Naive thymus-derived CD4-positive, alpha-beta T cell (primary cell): ENCODE data around the gene CNTRL. TPM values are rescaled to one million over a fixed set of nuclear protein-coding genes. Genes with fewer than 3 reads are reported as not detected.
"Not testable (repeated sequence)": the region's sequence is repeated elsewhere in the genome, so short reads cannot be mapped to it uniquely, and the experiment has no call there.

ENCODE experiments used
- ATAC-seq: fragments of 150-1000 bp; cut with Tn5 transposase; 2 replicates; pipeline ENCODE4 v1.10.0; 2021; ENCODE audit warnings: mild to moderate bottlenecking, moderate library complexity
- CTCF ChIA-PET: fragments of 350-600 bp; sonication (Branson Sonifier 250); formaldehyde crosslinking; loops from one replicate; lab custom pipeline; 2021; ENCODE audit warnings: antibody characterized with exemption; lab: Charles Lee
- POLR2A ChIA-PET: fragments of 350-600 bp; sonication (Branson Sonifier 250); formaldehyde crosslinking; loops from one replicate; lab custom pipeline; 2021; ENCODE audit warnings: antibody characterized with exemption, inconsistent platforms; lab: Charles Lee
- DNase-seq, 9 donors: peaks; one replicate each; pipeline versions ENCODE4 v3.0.0 to v3.0.0-alpha.2; 2020 to 2022; ENCODE audit warnings: mixed read lengths in 1 of 9
- H3K27ac ChIP-seq: one replicate; pipeline ENCODE4 v1.7.0; 2013; ENCODE audit warnings: mild to moderate bottlenecking, low read depth, low read length, moderate library complexity
- H3K27me3 ChIP-seq, 2 donors: one replicate each; pipeline ENCODE4 v1.7.0; 2013; ENCODE audit warnings: low read length in 2 of 2, mild to moderate bottlenecking in 2 of 2, moderate library complexity in 2 of 2; ENCODE audit not compliant: control insufficient read depth in 2 of 2, insufficient read depth in 2 of 2
- H3K36me3 ChIP-seq, 3 experiments: 1 replicate in 2 of 3; 2 replicates in 1 of 3; pipeline ENCODE4 v1.7.0; 2013; ENCODE audit warnings: low read length in 3 of 3, mild to moderate bottlenecking in 3 of 3, moderate library complexity in 1 of 3; ENCODE audit not compliant: insufficient read depth in 3 of 3, control insufficient read depth in 2 of 3
- H3K4me1 ChIP-seq, 2 donors: one replicate each; pipeline ENCODE4 v1.7.0; 2013; ENCODE audit warnings: low read length in 2 of 2, mild to moderate bottlenecking in 2 of 2, moderate library complexity in 1 of 2; ENCODE audit not compliant: control insufficient read depth in 2 of 2, insufficient read depth in 2 of 2
- H3K4me3 ChIP-seq: 2 replicates; pipeline ENCODE4 v1.7.0; 2013; ENCODE audit warnings: mild to moderate bottlenecking, low read length
- H3K9me3 ChIP-seq, 3 experiments: 1 replicate in 2 of 3; 2 replicates in 1 of 3; pipeline ENCODE4 v1.7.0; 2013; ENCODE audit warnings: low read length in 3 of 3; ENCODE audit not compliant: control insufficient read depth in 2 of 3
- H3K27ac Mint-ChIP-seq, 9 donors: one replicate each; pipeline ENCODE4 v1.8.0; 2020 to 2022; ENCODE audit warnings: mixed read lengths in 9 of 9, mild to moderate bottlenecking in 8 of 9, moderate library complexity in 5 of 9, inconsistent platforms in 2 of 9
- H3K27me3 Mint-ChIP-seq, 5 donors: one replicate each; pipeline ENCODE4 v1.8.0; 2021 to 2022; ENCODE audit warnings: mixed read lengths in 5 of 5, mild to moderate bottlenecking in 1 of 5
- H3K36me3 Mint-ChIP-seq, 5 donors: one replicate each; pipeline ENCODE4 v1.8.0; 2020 to 2022; ENCODE audit warnings: mixed read lengths in 5 of 5, mild to moderate bottlenecking in 3 of 5, inconsistent platforms in 1 of 5
- H3K4me1 Mint-ChIP-seq, 7 donors: one replicate each; pipeline ENCODE4 v1.8.0; 2020 to 2022; ENCODE audit warnings: mixed read lengths in 7 of 7, mild to moderate bottlenecking in 3 of 7, inconsistent platforms in 1 of 7
- H3K4me3 Mint-ChIP-seq, 10 donors: one replicate each; pipeline ENCODE4 v1.8.0; 2020 to 2022; ENCODE audit warnings: mild to moderate bottlenecking in 10 of 10, mixed read lengths in 10 of 10, moderate library complexity in 6 of 10, inconsistent platforms in 2 of 10
- H3K9me3 Mint-ChIP-seq, 11 donors: one replicate each; pipeline ENCODE4 v1.8.0; 2020 to 2022; ENCODE audit warnings: mixed read lengths in 11 of 11, mild to moderate bottlenecking in 4 of 11, inconsistent platforms in 1 of 11, moderate library complexity in 1 of 11
- intact Hi-C, 2 donors: fragments of 100-400 bp; cut with micrococcal nuclease; formaldehyde crosslinking; loops; one replicate each; pipeline ENCODE4 v1.15.1; 2023
- polyA plus RNA-seq, 2 donors: library from polyadenylated mRNA; unstranded; fragments of 300-500 nt; fragmentation: Illumina TruSeq; gene quantifications; one replicate each; pipeline ENCODE4 v1.2.3, GENCODE V29; 2021
- total RNA-seq, 6 experiments: library from RNA in 5 of 6; stranded (reverse) in 5 of 6; gene quantifications; 1 replicate in 5 of 6; 2 replicates in 1 of 6; pipeline ENCODE4 v1.2.3 and lab custom pipeline; 2021 to 2026

The CNTRL gene
- total and polyA plus RNA-seq, 7 experiments from 2014 or later = 14.4 to 131 (median 81.6) TPM

DNA sequence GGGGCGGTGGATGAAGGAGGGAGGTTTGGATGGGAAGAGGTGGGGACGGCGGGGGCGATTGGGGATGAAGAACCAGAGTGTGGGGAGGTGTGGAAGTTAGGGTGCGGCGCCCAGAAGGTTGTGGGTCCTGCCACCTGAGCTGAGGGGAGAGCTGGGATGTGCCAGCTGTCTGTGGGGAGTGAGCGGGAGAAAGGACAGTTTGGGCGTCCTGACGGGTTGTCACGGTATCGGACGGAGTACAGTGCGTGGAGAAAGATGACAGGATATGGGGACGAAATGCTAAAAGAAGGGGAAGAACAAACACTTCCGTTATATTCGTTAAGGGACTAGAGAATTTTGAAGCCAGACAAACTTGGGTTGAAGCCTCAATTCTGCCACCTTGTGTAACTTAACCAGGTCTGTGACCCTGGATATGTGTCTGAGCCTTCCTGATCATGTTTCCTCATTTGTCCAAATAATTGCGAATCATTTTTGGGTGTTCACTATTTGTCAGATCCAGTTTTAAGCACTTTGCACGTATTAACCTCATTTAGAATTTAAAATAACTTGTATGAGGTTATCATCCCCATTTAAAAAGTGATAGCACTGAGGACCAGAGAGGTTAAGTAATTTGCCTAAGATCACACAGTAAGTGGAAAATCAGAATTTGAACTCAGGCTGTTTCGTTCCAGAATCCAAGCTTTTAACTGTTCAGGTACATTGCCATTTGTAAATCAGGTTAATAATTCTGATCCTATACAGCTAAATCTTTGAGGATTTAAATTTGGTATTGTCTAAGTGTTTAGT, 689 bp downstream of the CNTRL start:
- ChIA-PET CTCF (interaction anchor here (0.7 to 1.1 kb wide), 6 partner anchors 9 to 319 kb away, joined by 3 to 6 read pairs (median 3); no protein-coding TSS in a partner anchor), POLR2A (interaction anchor here (0.6 to 0.9 kb wide), 2 partner anchors 58 to 126 kb away, joined by 3 to 5 read pairs; partner anchors contain the start of gene RAB14)
- Mint-ChIP-seq H3K9me3 (no peaks in the 10 kb centered on the region), H3K4me1 (peaks cover 27 to 65% (median 50%) of the 10 kb centered on the region in 7 donors), H3K27me3 (no peaks in the 10 kb centered on the region), H3K36me3 (peaks cover 0 to 7% (median under 1%) of the 10 kb centered on the region in 5 donors), H3K27ac (peak overlapping the region; percentile 80 to 99 (median 93)), H3K4me3 (peak overlapping the region; percentile 87 to 100 (median 99))
- intact Hi-C loops = loop anchor here (1.0 to 2.0 kb wide), 9 partner anchors 46 to 320 kb away; partner anchors contain the start of genes PHF19 (in 1 of the 2), RAB14 (in 1 of the 2) and TRAF1 (in 1 of the 2)
- Histone ChIP-seq H3K27ac (peak overlapping the region; percentile 92), H3K36me3 (peaks cover 0 to 5% (median 0%) of the 10 kb centered on the region in 3 experiments), H3K4me1 (peaks cover 22 to 24% of the 10 kb centered on the region in 2 donors), H3K4me3 (peak overlapping the region; percentile 90), H3K27me3 (no peaks in the 10 kb centered on the region), H3K9me3 (no peaks in the 10 kb centered on the region)
- peak; percentile 39 for ATAC-seq
- peak in 7 of 9 donors; percentile 17 to 51 (median 38) for DNase-seq

DNA sequence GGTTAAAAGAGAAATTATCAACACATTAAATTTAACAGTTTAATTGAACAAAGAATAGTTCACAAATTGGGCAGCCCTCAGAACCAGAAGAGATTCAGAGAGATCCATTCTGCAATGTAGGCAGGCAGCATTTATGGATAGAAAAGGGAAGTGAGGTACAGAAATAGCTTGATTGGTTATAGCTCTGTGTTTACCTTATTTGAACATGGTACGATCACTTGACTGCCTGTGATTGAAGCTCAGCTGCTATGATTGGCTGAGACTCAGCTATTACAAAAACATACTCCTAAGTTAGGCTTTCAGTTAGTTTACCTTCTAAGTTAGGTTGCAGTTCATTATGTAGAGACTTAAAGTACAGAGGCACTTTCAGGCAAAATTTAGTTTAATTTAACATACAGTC, 7.3 kb downstream of the CNTRL start:
- Mint-ChIP-seq H3K9me3 (no peaks in the 10 kb centered on the region), H3K27ac (peak overlapping the region in 2 of 9 donors; percentile 15 to 51), H3K4me3 (no peak overlapping the region), H3K27me3 (no peaks in the 10 kb centered on the region), H3K36me3 (peaks cover 4 to 46% (median 27%) of the 10 kb centered on the region in 5 donors), H3K4me1 (peaks cover 16 to 33% (median 20%) of the 10 kb centered on the region in 7 donors)
- intact Hi-C loops = no loop called here
- no peaks in the 10 kb centered on the region for H3K9me3 ChIP-seq
- no peak for ATAC-seq
- H3K4me3 ChIP-seq = no peak overlapping the region
- no peaks in the 10 kb centered on the region for H3K27me3 ChIP-seq
- CTCF ChIA-PET = interaction anchor here (1.4 kb wide), 1 partner anchor 25 kb away, joined by 3 read pairs; no protein-coding TSS in a partner anchor
- no peak overlapping the region for H3K27ac ChIP-seq
- peaks cover 0 to under 1% of the 10 kb centered on the region in 2 donors for H3K4me1 ChIP-seq
- DNase-seq = no peak
- peaks cover 0 to 38% (median 0%) of the 10 kb centered on the region in 3 experiments for H3K36me3 ChIP-seq
- POLR2A ChIA-PET = interaction anchor here (0.7 to 1.0 kb wide), 2 partner anchors 9 to 238 kb away, joined by 3 read pairs; no protein-coding TSS in a partner anchor

GRCh38 chr9:121085661-121086060, 10.9 kb downstream of the CNTRL start:
- H3K36me3 ChIP-seq = peaks cover 0 to 43% (median 10%) of the 10 kb centered on the region in 3 experiments

DNA sequence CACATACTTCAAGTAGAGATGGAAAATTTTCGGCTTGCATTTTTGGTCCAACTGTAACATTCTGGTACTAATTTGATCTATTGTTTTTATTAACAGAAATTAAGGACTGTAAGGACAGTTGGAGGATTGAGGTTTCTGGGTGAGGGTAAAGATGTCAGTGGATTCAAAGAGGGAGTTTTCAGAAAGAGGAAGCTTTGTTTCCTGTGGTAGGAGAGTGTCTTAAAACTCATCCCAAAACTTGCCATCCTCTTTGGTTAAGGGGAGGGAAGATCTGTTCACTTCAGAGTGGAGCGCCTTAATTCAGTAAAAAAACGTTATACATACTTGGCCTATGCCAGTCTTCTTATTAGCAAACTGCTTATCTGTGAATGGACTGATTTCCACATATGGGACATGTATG, 13.8 kb downstream of the CNTRL start:
- CTCF ChIA-PET = no interaction called here
- POLR2A ChIA-PET = interaction anchor here (1.3 kb wide), 1 partner anchor 320 kb away, joined by 3 read pairs; no protein-coding TSS in a partner anchor
- no peak overlapping the region for H3K4me3 ChIP-seq
- intact Hi-C loops = no loop called here
- no peak for DNase-seq
- no peaks in the 10 kb centered on the region for H3K9me3 ChIP-seq
- H3K4me1 ChIP-seq = no peaks in the 10 kb centered on the region
- H3K36me3 ChIP-seq = peaks cover 0 to 32% (median 14%) of the 10 kb centered on the region in 3 experiments
- no peaks in the 10 kb centered on the region for H3K27me3 ChIP-seq
- Mint-ChIP-seq H3K4me3 (no peak overlapping the region), H3K27me3 (no peaks in the 10 kb centered on the region), H3K36me3 (peaks cover 12 to 54% (median 35%) of the 10 kb centered on the region in 5 donors), H3K9me3 (no peaks in the 10 kb centered on the region), H3K27ac (peak overlapping the region in 5 of 9 donors; percentile 5 to 56 (median 45)), H3K4me1 (peaks cover 15 to 32% (median 24%) of the 10 kb centered on the region in 7 donors)
- ATAC-seq = no peak
- no peak overlapping the region for H3K27ac ChIP-seq

More at GRCh38 chr9:121085661-121086060, 10.9 kb downstream of the CNTRL start:
- Mint-ChIP-seq H3K27me3 (no peaks in the 10 kb centered on the region), H3K4me1 (peaks cover 14 to 35% (median 24%) of the 10 kb centered on the region in 7 donors), H3K4me3 (no peak overlapping the region), H3K9me3 (no peaks in the 10 kb centered on the region), H3K27ac (peak overlapping the region in 5 of 9 donors; percentile 0 to 70 (median 24)), H3K36me3 (peaks cover 7 to 53% (median 35%) of the 10 kb centered on the region in 5 donors)
- Histone ChIP-seq H3K27me3 (no peaks in the 10 kb centered on the region), H3K4me3 (no peak overlapping the region), H3K9me3 (no peaks in the 10 kb centered on the region), H3K27ac (no peak overlapping the region), H3K4me1 (no peaks in the 10 kb centered on the region)
- CTCF ChIA-PET = interaction anchor here (0.6 to 1.2 kb wide), 2 partner anchors 10 to 329 kb away, joined by 3 read pairs; no protein-coding TSS in a partner anchor
- DNase-seq (no peak), ATAC-seq (no peak)
- intact Hi-C loops = no loop called here
- POLR2A ChIA-PET = interaction anchor here (0.5 kb wide), 1 partner anchor 300 kb away, joined by 4 read pairs; no protein-coding TSS in a partner anchor

DNA sequence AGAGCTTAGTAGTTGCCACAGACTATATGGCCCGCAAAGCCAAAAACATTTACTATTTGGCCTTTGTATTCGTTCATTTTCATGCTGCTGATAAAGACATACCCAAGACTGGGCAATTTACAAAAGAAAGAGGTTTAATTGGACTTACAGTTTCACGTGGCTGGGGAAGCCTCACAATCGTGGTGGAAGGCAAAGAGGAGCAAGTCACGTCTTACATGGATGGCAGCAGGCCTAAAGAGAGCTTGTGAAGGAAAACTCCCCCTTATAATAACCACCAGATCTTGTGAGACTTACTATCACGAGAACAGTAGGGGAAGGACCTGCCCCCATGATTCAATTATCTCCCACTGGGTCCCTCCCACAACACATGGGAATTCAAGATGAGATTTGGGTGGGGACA, 16.0 kb downstream of the CNTRL start:
- CTCF ChIA-PET = interaction anchor here (0.5 kb wide), 1 partner anchor 345 kb away, joined by 3 read pairs; no protein-coding TSS in a partner anchor
- ATAC-seq, intact Hi-C loops, H3K4me3 ChIP-seq, H3K9me3 ChIP-seq, H3K27ac Mint-ChIP-seq, DNase-seq, H3K27me3 ChIP-seq, H3K4me1 ChIP-seq, H3K9me3 Mint-ChIP-seq, H3K27me3 Mint-ChIP-seq, H3K4me3 Mint-ChIP-seq, H3K27ac ChIP-seq: not testable (repeated sequence)
- H3K36me3 ChIP-seq = peaks cover 0 to 36% (median 14%) of the 10 kb centered on the region in 3 experiments
- Mint-ChIP-seq H3K36me3 (peaks cover 22 to 61% (median 40%) of the 10 kb centered on the region in 5 donors), H3K4me1 (peaks cover 13 to 28% (median 22%) of the 10 kb centered on the region in 7 donors)
- POLR2A ChIA-PET = interaction anchor here (1.5 kb wide), 1 partner anchor 9 kb away, joined by 3 read pairs; no protein-coding TSS in a partner anchor

DNA sequence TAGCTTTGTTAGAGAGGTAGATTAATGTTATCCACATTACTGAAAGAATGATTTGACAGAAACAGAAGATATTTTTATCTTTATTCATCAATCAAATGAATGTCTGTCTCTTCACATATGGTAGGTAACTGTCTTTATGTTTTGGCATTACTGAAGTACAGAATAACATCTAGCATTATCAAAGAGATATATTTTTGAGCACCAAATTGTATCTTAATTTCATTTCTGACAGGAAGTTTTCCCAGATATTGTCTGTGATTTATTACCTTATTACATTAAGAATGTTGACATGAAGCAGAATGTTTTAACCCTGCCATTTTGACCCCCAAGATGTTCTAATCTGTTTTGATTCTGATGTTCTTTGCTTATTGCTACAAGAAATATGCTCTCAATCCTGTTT, 20.3 kb downstream of the CNTRL start:
- Histone ChIP-seq H3K4me1 (no peaks in the 10 kb centered on the region), H3K27ac (no peak overlapping the region), H3K4me3 (no peak overlapping the region), H3K9me3 (no peaks in the 10 kb centered on the region), H3K27me3 (no peaks in the 10 kb centered on the region), H3K36me3 (peaks cover 4 to 50% (median 21%) of the 10 kb centered on the region in 3 experiments)
- H3K4me3 Mint-ChIP-seq = no peak overlapping the region
- peaks cover 0 to 10% (median 0%) of the 10 kb centered on the region in 11 donors for H3K9me3 Mint-ChIP-seq
- no peaks in the 10 kb centered on the region for H3K27me3 Mint-ChIP-seq
- CTCF ChIA-PET = no interaction called here
- ATAC-seq (no peak), DNase-seq (no peak)
- intact Hi-C loops = no loop called here
- no peak overlapping the region for H3K27ac Mint-ChIP-seq
- POLR2A ChIA-PET = interaction anchor here (0.7 kb wide), 1 partner anchor 75 kb away, joined by 3 read pairs; no protein-coding TSS in a partner anchor
- peaks cover 0 to 12% (median 0%) of the 10 kb centered on the region in 7 donors for H3K4me1 Mint-ChIP-seq
- peaks cover 27 to 66% (median 47%) of the 10 kb centered on the region in 5 donors for H3K36me3 Mint-ChIP-seq
